Esophagus squamous epithelium (tissue), 4 donors: ENCODE measurements around the gene PCSK9.

ENCODE experiments used
- CTCF ChIP-seq, 6 experiments: fragments of 450-650 bp in 4 of 6; fragments of 200-600 bp in 2 of 6; sonication (generic) in 2 of 6; IDR thresholded peaks; one replicate each; pipeline ENCODE4 v1.5.1; 2016 to 2019; ENCODE audit warnings: antibody characterized with exemption in 6 of 6, mild to moderate bottlenecking in 4 of 6, moderate library complexity in 4 of 6
- POLR2A ChIP-seq, 4 donors: fragments of 450-650 bp; IDR thresholded peaks; one replicate each; pipeline ENCODE4 v1.6.1; 2017; ENCODE audit warnings: antibody characterized with exemption in 4 of 4, mild to moderate bottlenecking in 4 of 4, moderate library complexity in 3 of 4

- TF ChIP-seq CTCF (IDR thresholded peaks at IDR 0.05) (no peak), POLR2A (IDR thresholded peaks at IDR 0.05) (no peak)
Measured at GRCh38 chr1:55040083-55040932, 960 bp downstream of the PCSK9 start.
